ENCODE data around the gene UQCC5. TPM values are rescaled to one million over a fixed set of nuclear protein-coding genes. Genes with fewer than 3 reads are reported as not detected.

Gene UQCC5
- polyA plus RNA-seq, 1 of the 3 experiments (the other 2 are of a cell fraction): 124 TPM

GRCh38 chr3:52498137-52499054 is 38.0 kb upstream of the UQCC5 start:
- WGBS (ENCODE audit: low lambda C conversion rate): 81% methylated on average over 13 of the region's 24 CpGs
- ChIA-PET POLR2A (interaction anchor here (1.3 kb wide), 1 partner anchor 9 kb away, joined by 5 read pairs; no protein-coding TSS in a partner anchor), CTCF (interaction anchor here (0.5 to 2.3 kb wide), 4 partner anchors 12 to 103 kb away, joined by 3 to 7 read pairs (median 4); no protein-coding TSS in a partner anchor)
- Histone ChIP-seq H2AFZ (ENCODE audit: low read depth) (no peak overlapping the region), H3K4me1 (ENCODE audit: control insufficient read depth in 1 of 2, insufficient read depth in 2 of 2, low read depth in 1 of 2, low read length in 1 of 2) (peaks cover 0 to 14% of the 10 kb centered on the region in 2 experiments; a peak in 1 of 4 replicates), H3K9me3 (no peaks in the 10 kb centered on the region), H3F3A (replicated peaks; ENCODE audit: insufficient read depth) (no peaks in the 10 kb centered on the region), H3K36me3 (replicated peaks in 1 of 2; ENCODE audit: control insufficient read depth in 1 of 2, insufficient read depth in 2 of 2, low read length in 1 of 2) (no peaks in the 10 kb centered on the region), H3K4me2 (no peak overlapping the region), H3K9ac (no peak overlapping the region), H4K20me1 (ENCODE audit: insufficient read depth) (no peaks in the 10 kb centered on the region), H3K9me2 (no peaks in the 10 kb centered on the region), H3K27me3 (ENCODE audit: insufficient read depth) (no peaks in the 10 kb centered on the region), H3K4me3 (ENCODE audit: low read depth in 2 of 2, low read length in 1 of 2) (no peak overlapping the region), H3K27ac (ENCODE audit: low read depth in 2 of 2, low read length in 1 of 2) (no peak overlapping the region), H3K79me2 (ENCODE audit: insufficient read depth) (no peaks in the 10 kb centered on the region)
- TF ChIP-seq GABPA (IDR thresholded peaks at IDR 0.05; ENCODE audit: low read depth): no peak
- TF ChIP-seq CTCF (IDR thresholded peaks at IDR 0.05): no peak
- TF ChIP-seq POLR2AphosphoS5 (IDR thresholded peaks at IDR 0.05; ENCODE audit: low read depth, low read length): no peak
- no peak for TF ChIP-seq TAF1 (IDR thresholded peaks at IDR 0.05; ENCODE audit: borderline replicate concordance, low read depth, low read length)
- no peak for TF ChIP-seq NFIC (IDR thresholded peaks at IDR 0.05; ENCODE audit: borderline replicate concordance)
- TF ChIP-seq FOSL2 (IDR thresholded peaks at IDR 0.05; ENCODE audit: borderline replicate concordance, low read depth): no peak
- TF ChIP-seq, protein P1, sequence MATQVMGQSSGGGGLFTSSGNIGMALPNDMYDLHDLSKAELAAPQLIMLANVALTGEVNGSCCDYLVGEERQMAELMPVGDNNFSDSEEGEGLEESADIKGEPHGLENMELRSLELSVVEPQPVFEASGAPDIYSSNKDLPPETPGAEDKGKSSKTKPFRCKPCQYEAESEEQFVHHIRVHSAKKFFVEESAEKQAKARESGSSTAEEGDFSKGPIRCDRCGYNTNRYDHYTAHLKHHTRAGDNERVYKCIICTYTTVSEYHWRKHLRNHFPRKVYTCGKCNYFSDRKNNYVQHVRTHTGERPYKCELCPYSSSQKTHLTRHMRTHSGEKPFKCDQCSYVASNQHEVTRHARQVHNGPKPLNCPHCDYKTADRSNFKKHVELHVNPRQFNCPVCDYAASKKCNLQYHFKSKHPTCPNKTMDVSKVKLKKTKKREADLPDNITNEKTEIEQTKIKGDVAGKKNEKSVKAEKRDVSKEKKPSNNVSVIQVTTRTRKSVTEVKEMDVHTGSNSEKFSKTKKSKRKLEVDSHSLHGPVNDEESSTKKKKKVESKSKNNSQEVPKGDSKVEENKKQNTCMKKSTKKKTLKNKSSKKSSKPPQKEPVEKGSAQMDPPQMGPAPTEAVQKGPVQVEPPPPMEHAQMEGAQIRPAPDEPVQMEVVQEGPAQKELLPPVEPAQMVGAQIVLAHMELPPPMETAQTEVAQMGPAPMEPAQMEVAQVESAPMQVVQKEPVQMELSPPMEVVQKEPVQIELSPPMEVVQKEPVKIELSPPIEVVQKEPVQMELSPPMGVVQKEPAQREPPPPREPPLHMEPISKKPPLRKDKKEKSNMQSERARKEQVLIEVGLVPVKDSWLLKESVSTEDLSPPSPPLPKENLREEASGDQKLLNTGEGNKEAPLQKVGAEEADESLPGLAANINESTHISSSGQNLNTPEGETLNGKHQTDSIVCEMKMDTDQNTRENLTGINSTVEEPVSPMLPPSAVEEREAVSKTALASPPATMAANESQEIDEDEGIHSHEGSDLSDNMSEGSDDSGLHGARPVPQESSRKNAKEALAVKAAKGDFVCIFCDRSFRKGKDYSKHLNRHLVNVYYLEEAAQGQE (IDR thresholded peaks at IDR 0.05; ENCODE audit: low read depth, low read length): no peak
- TF ChIP-seq USF2 (IDR thresholded peaks at IDR 0.05; ENCODE audit: borderline replicate concordance, low read depth, low read length): no peak
- TF ChIP-seq, protein P2, sequence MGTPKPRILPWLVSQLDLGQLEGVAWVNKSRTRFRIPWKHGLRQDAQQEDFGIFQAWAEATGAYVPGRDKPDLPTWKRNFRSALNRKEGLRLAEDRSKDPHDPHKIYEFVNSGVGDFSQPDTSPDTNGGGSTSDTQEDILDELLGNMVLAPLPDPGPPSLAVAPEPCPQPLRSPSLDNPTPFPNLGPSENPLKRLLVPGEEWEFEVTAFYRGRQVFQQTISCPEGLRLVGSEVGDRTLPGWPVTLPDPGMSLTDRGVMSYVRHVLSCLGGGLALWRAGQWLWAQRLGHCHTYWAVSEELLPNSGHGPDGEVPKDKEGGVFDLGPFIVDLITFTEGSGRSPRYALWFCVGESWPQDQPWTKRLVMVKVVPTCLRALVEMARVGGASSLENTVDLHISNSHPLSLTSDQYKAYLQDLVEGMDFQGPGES (IDR thresholded peaks at IDR 0.05; ENCODE audit: low read depth, low read length): no peak
- TF ChIP-seq RAD21 (IDR thresholded peaks at IDR 0.05; ENCODE audit: low read length): no peak
- no peak for TF ChIP-seq MAX (IDR thresholded peaks at IDR 0.05; ENCODE audit: low read depth)
- no peak for TF ChIP-seq SMC3 (IDR thresholded peaks at IDR 0.05; ENCODE audit: low read depth, low read length)
- DNase-seq: no peak

Measured in SK-N-SH (cell line).